HL-60/S4 treated with retinoic acid at 250 ng/mL for 4 days and 3 days (cell line): ENCODE data around the gene NLRP1.

ENCODE experiments used
- in situ Hi-C: fragments of 300-500 bp; cut with MboI; formaldehyde crosslinking; loops from 2 replicates; pipeline ENCODE4 v1.7.0; 2022; ENCODE audit warnings: low sequenced_read_pairs

The NLRP1 gene

GRCh38 chr17:5558815-5559785 is 25.2 kb downstream of the NLRP1 start:
- in situ Hi-C loops = no loop called here

GRCh38 chr17:5557990-5558389 is 26.3 kb downstream of the NLRP1 start:
- in situ Hi-C loops = no loop called here

- in situ Hi-C loops = no loop called here
Measured at GRCh38 chr17:5557485-5557884, 26.8 kb downstream of the NLRP1 start.

GRCh38 chr17:5555254-5555653 is 29.1 kb downstream of the NLRP1 start:
- in situ Hi-C loops = no loop called here

- in situ Hi-C loops = no loop called here
Measured at GRCh38 chr17:5553479-5553878, 30.8 kb downstream of the NLRP1 start.

GRCh38 chr17:5552841-5553240 is 31.5 kb downstream of the NLRP1 start:
- in situ Hi-C loops = no loop called here

GRCh38 chr17:5545051-5545987 is 39.0 kb downstream of the NLRP1 start:
- in situ Hi-C loops = no loop called here

- in situ Hi-C loops = no loop called here
Measured at GRCh38 chr17:5544115-5544514, 40.2 kb downstream of the NLRP1 start.

- in situ Hi-C loops = no loop called here
Measured at GRCh38 chr17:5541610-5542202, 42.6 kb downstream of the NLRP1 start.

- in situ Hi-C loops = no loop called here
Measured at GRCh38 chr17:5540321-5540720, 44.0 kb downstream of the NLRP1 start.

GRCh38 chr17:5539286-5539685 is 45.0 kb downstream of the NLRP1 start:
- in situ Hi-C loops = no loop called here

GRCh38 chr17:5536866-5537650 is 47.3 kb downstream of the NLRP1 start:
- in situ Hi-C loops = no loop called here

- in situ Hi-C loops = no loop called here
Measured at GRCh38 chr17:5535436-5535835, 48.9 kb downstream of the NLRP1 start.

GRCh38 chr17:5533486-5534315 is 50.6 kb downstream of the NLRP1 start:
- in situ Hi-C loops = no loop called here

GRCh38 chr17:5532581-5532980 is 51.7 kb downstream of the NLRP1 start:
- in situ Hi-C loops = no loop called here

GRCh38 chr17:5531085-5531418 is 53.3 kb downstream of the NLRP1 start:
- in situ Hi-C loops = no loop called here

- in situ Hi-C loops = no loop called here
Measured at GRCh38 chr17:5530265-5531084, 53.8 kb downstream of the NLRP1 start.

GRCh38 chr17:5527601-5528250 is 56.6 kb downstream of the NLRP1 start:
- in situ Hi-C loops = no loop called here
